CD14-positive monocyte (primary cell): ENCODE data around the gene MIA3. TPM values are rescaled to one million over a fixed set of nuclear protein-coding genes. Genes with fewer than 3 reads are reported as not detected.

Source experiments
- DNase-seq, 3 donors: peaks; one replicate each; pipeline ENCODE4 v3.0.0-alpha.2; 2011 to 2022
- H2AFZ ChIP-seq: 2 replicates; pipeline ENCODE4 v1.6.0; 2012; ENCODE audit warnings: mild to moderate bottlenecking, low read depth, low read length, inconsistent platforms; ENCODE audit not compliant: insufficient read depth, poor library complexity, severe bottlenecking
- H3K27ac ChIP-seq, 2 donors: 1 replicate in 1 of 2; 2 replicates in 1 of 2; pipeline ENCODE4 v1.5.1; 2012 to 2013; ENCODE audit warnings: low read length in 2 of 2, control low read depth in 1 of 2, inconsistent platforms in 1 of 2, low read depth in 1 of 2, mild to moderate bottlenecking in 1 of 2
- H3K27me3 ChIP-seq, 2 donors: one replicate each; pipeline versions ENCODE4 v1.6.0 to v1.6.1; 2011 to 2013; ENCODE audit warnings: low read length in 2 of 2; ENCODE audit not compliant: control insufficient read depth in 2 of 2, insufficient read depth in 2 of 2
- H3K36me3 ChIP-seq, 2 donors: replicated peaks in 1 of 2; 1 replicate in 1 of 2; 2 replicates in 1 of 2; pipeline versions ENCODE4 v1.5.1 to v1.6.1; 2012 to 2013; ENCODE audit warnings: low read length in 2 of 2, control low read depth in 1 of 2, inconsistent platforms in 1 of 2, mild to moderate bottlenecking in 1 of 2; ENCODE audit not compliant: insufficient read depth in 2 of 2, control insufficient read depth in 1 of 2
- H3K4me1 ChIP-seq, 2 donors: 1 replicate in 1 of 2; 2 replicates in 1 of 2; pipeline versions ENCODE4 v1.5.1 to v1.6.1; 2012 to 2013; ENCODE audit warnings: low read length in 2 of 2, control low read depth in 1 of 2, inconsistent platforms in 1 of 2, mild to moderate bottlenecking in 1 of 2, moderate library complexity in 1 of 2; ENCODE audit not compliant: insufficient read depth in 2 of 2, control insufficient read depth in 1 of 2
- H3K4me2 ChIP-seq: replicated peaks from 2 replicates; pipeline ENCODE3; 2012; ENCODE audit warnings: low read length, moderate library complexity, mild to moderate bottlenecking; ENCODE audit not compliant: poor library complexity, severe bottlenecking; ENCODE audit errors: extremely low read depth
- H3K4me3 ChIP-seq, 3 experiments: fragments of 200-600 bp in 1 of 3; sonication (generic) in 1 of 3; replicated peaks in 1 of 3; 1 replicate in 2 of 3; 2 replicates in 1 of 3; pipeline ENCODE4 v1.5.1; 2011 to 2013; ENCODE audit warnings: low read length in 3 of 3, mild to moderate bottlenecking in 3 of 3, control low read depth in 2 of 3, low read depth in 2 of 3, inconsistent platforms in 1 of 3, moderate library complexity in 1 of 3
- H3K79me2 ChIP-seq: 2 replicates; pipeline ENCODE4 v1.6.0; 2012; ENCODE audit warnings: mild to moderate bottlenecking, control low read depth, inconsistent platforms, low read length, moderate library complexity; ENCODE audit not compliant: insufficient read depth
- H3K9ac ChIP-seq: 2 replicates; pipeline ENCODE4 v1.6.0; 2017; ENCODE audit warnings: low read length, mild to moderate bottlenecking; ENCODE audit not compliant: insufficient read depth, poor library complexity, severe bottlenecking
- H3K9me3 ChIP-seq, 2 donors: replicated peaks in 1 of 2; 1 replicate in 1 of 2; 2 replicates in 1 of 2; pipeline versions ENCODE4 v1.5.1 to v1.6.1; 2012 to 2013; ENCODE audit warnings: low read length in 2 of 2, control low read depth in 1 of 2; ENCODE audit not compliant: control insufficient read depth in 1 of 2, insufficient read depth in 1 of 2
- H4K20me1 ChIP-seq: 2 replicates; pipeline ENCODE4 v1.6.0; 2012; ENCODE audit warnings: mild to moderate bottlenecking, low read length, control low read depth, moderate library complexity; ENCODE audit not compliant: insufficient read depth
- H3K27ac Mint-ChIP-seq, 7 donors: one replicate each; pipeline ENCODE4 v1.8.0; 2020; ENCODE audit warnings: mild to moderate bottlenecking in 7 of 7, mixed read lengths in 7 of 7, moderate library complexity in 6 of 7, inconsistent platforms in 2 of 7
- H3K27me3 Mint-ChIP-seq, 3 donors: one replicate each; pipeline ENCODE4 v1.8.0; 2021 to 2022; ENCODE audit warnings: low read depth in 3 of 3, mild to moderate bottlenecking in 3 of 3, mixed read lengths in 3 of 3, moderate library complexity in 3 of 3, inconsistent platforms in 1 of 3
- H3K36me3 Mint-ChIP-seq, 2 donors: one replicate each; pipeline ENCODE4 v1.8.0; 2020; ENCODE audit warnings: mixed read lengths in 2 of 2, inconsistent platforms in 1 of 2, mild to moderate bottlenecking in 1 of 2
- H3K4me1 Mint-ChIP-seq: one replicate; pipeline ENCODE4 v1.8.0; 2020; ENCODE audit warnings: mild to moderate bottlenecking, mixed read lengths
- H3K4me3 Mint-ChIP-seq, 2 donors: one replicate each; pipeline ENCODE4 v1.8.0; 2020; ENCODE audit warnings: mild to moderate bottlenecking in 2 of 2, mixed read lengths in 2 of 2, moderate library complexity in 1 of 2
- H3K9me3 Mint-ChIP-seq, 7 donors: one replicate each; pipeline ENCODE4 v1.8.0; 2020 to 2022; ENCODE audit warnings: mixed read lengths in 7 of 7, mild to moderate bottlenecking in 6 of 7, moderate library complexity in 6 of 7, inconsistent platforms in 2 of 7
- CTCF ChIP-seq: fragments of 200-600 bp; IDR thresholded peaks from one replicate; pipeline ENCODE4 v1.8.0; 2022; ENCODE audit warnings: antibody characterized with exemption, mild to moderate bottlenecking
- WGBS: methylation state at CpG from one replicate; pipeline ENCODE4 v1.1.5; 2013; ENCODE audit warnings: missing lambda C conversion rate; ENCODE audit not compliant: insufficient coverage; 5-methylcytosine and 5-hydroxymethylcytosine counted together
- intact Hi-C, 2 donors: fragments of 100-400 bp; cut with micrococcal nuclease; formaldehyde crosslinking; loops; one replicate each; pipeline versions ENCODE4 v1.15.0 to v1.15.1; 2023
- polyA plus RNA-seq, 3 donors: library from polyadenylated mRNA; depleted of rRNA in 1 of 3; unstranded in 2 of 3; stranded (reverse) in 1 of 3; fragments of 300-500 nt in 2 of 3; fragments of >200 nt in 1 of 3; fragmentation: Illumina TruSeq in 2 of 3; gene quantifications; 1 replicate in 2 of 3; 2 replicates in 1 of 3; pipeline ENCODE4 v1.2.3, GENCODE V29; 2012 to 2021

MIA3 gene
- polyA plus RNA-seq, 3 donors: 19.8 to 37.1 (median 36.6) TPM

GRCh38 chr1:222694927-222695326 lies 77.0 kb downstream of the MIA3 start:
- no peak overlapping the region for H3K4me2 ChIP-seq
- H3K9me3 ChIP-seq: no peaks in the 10 kb centered on the region
- Mint-ChIP-seq H3K4me1 (no peaks in the 10 kb centered on the region), H3K4me3 (no peak overlapping the region), H3K27me3 (no peaks in the 10 kb centered on the region), H3K27ac (peak overlapping the region in 2 of 7 donors; percentile 36 to 39), H3K9me3 (no peaks in the 10 kb centered on the region), H3K36me3 (peaks cover 18 to 24% of the 10 kb centered on the region in 2 donors)
- no peak for DNase-seq
- H3K4me1 ChIP-seq: no peaks in the 10 kb centered on the region
- H3K27ac ChIP-seq: no peak overlapping the region
- H3K27me3 ChIP-seq: no peaks in the 10 kb centered on the region
- H3K9ac ChIP-seq: no peak overlapping the region
- no peak for TF ChIP-seq CTCF
- H3K79me2 ChIP-seq: peaks cover 16% of the 10 kb centered on the region
- no CpG with 5 or more reads among the region's 5 CpGs for WGBS
- no peak overlapping the region for H3K4me3 ChIP-seq
- intact Hi-C loops: no loop called here
- no peak overlapping the region for H2AFZ ChIP-seq
- H4K20me1 ChIP-seq: peaks cover 15% of the 10 kb centered on the region
- peaks cover 29 to 63% of the 10 kb centered on the region in 2 donors for H3K36me3 ChIP-seq

- Histone ChIP-seq H3K27me3 (no peaks in the 10 kb centered on the region), H3K27ac (no peak overlapping the region), H3K36me3 (peaks cover 29 to 66% of the 10 kb centered on the region in 2 donors), H3K9ac (no peak overlapping the region), H3K4me3 (no peak overlapping the region), H2AFZ (no peak overlapping the region), H3K4me2 (no peak overlapping the region), H3K79me2 (peaks cover 19% of the 10 kb centered on the region), H3K9me3 (no peaks in the 10 kb centered on the region), H4K20me1 (peaks cover 15% of the 10 kb centered on the region), H3K4me1 (no peaks in the 10 kb centered on the region)
- intact Hi-C loops: no loop called here
- Mint-ChIP-seq H3K36me3 (peaks cover 26 to 36% of the 10 kb centered on the region in 2 donors), H3K4me1 (no peaks in the 10 kb centered on the region), H3K27me3 (no peaks in the 10 kb centered on the region), H3K9me3 (no peaks in the 10 kb centered on the region), H3K4me3 (no peak overlapping the region), H3K27ac (no peak overlapping the region)
- TF ChIP-seq CTCF: no peak
- DNase-seq: no peak
- 100% methylated on average over 1 of the region's 8 CpGs for WGBS
These were observed 78.8 kb downstream of the MIA3 start for GRCh38 chr1:222696741-222697140.
